Subcutaneous adipose tissue (tissue), 4 donors: ENCODE results near the gene ALAS1. TPM values are rescaled to one million over a fixed set of nuclear protein-coding genes. Genes with fewer than 3 reads are reported as not detected.

Experiments
- total RNA-seq, 4 donors: library from RNA; depleted of rRNA; stranded (reverse); fragments of >200 nt; gene quantifications; one replicate each; pipeline ENCODE4 v1.1.0, GENCODE V29; 2016
- TF ChIP-seq, protein P1 (sequence below): fragments of 450-650 bp; IDR thresholded peaks from one replicate; pipeline ENCODE4 v1.5.1; 2016; ENCODE audit warnings: low read depth, mild to moderate bottlenecking, control low read depth, antibody characterized with exemption, moderate library complexity

ALAS1 gene
- total RNA-seq, 4 donors from 2014 or later = 25.8 to 44.3 (median 39.0) TPM

DNA sequence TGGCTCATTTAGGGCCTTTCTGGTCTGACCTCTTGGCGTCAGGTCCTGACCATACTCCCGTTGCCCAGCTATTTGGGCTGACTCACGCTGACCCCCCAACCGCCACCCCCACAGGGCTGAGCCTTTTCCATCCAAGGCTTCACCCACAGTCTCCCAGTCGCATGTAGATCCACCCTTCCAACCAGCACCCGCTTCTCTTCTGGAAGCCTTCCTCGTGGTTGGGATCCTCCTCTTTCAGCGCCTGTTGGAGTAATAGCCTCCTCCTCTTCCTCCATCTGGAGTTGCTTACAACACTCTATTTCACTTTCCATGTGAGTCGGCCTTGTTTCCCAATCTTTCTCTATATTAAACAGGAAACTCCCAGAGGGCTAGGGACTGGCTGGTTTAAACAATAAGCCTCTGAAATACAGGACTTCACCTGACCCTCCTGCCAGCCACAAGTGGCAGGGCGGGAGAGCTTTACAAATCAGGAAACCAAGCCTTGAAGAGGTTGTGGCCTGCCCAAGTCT, 2.1 kb upstream of the ALAS1 start:
- TF ChIP-seq, protein P1, sequence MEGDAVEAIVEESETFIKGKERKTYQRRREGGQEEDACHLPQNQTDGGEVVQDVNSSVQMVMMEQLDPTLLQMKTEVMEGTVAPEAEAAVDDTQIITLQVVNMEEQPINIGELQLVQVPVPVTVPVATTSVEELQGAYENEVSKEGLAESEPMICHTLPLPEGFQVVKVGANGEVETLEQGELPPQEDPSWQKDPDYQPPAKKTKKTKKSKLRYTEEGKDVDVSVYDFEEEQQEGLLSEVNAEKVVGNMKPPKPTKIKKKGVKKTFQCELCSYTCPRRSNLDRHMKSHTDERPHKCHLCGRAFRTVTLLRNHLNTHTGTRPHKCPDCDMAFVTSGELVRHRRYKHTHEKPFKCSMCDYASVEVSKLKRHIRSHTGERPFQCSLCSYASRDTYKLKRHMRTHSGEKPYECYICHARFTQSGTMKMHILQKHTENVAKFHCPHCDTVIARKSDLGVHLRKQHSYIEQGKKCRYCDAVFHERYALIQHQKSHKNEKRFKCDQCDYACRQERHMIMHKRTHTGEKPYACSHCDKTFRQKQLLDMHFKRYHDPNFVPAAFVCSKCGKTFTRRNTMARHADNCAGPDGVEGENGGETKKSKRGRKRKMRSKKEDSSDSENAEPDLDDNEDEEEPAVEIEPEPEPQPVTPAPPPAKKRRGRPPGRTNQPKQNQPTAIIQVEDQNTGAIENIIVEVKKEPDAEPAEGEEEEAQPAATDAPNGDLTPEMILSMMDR = no peak

GRCh38 chr3:52196977-52197376, 983 bp upstream of the ALAS1 start:
- TF ChIP-seq, protein P1 = no peak

DNA sequence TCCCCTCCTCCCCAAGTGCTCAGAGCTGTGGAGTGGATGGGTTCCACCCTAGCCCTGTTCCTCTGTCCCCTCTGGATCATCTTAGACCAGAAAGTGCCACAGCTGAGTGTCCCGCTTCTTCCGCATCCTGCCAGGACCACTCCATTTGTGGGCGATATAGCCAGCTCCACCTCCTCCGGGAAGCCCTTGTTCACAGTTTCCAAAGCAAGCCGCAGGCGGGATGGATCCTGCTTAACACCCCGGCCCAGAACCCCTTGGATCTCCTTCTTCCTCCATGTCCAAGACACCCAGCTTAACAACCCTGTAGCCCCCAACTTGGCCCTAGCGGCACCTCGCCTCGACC, 490 bp upstream of the ALAS1 start:
- TF ChIP-seq, protein P1 = no peak

GRCh38 chr3:52198643-52199608, 966 bp downstream of the ALAS1 start:
- TF ChIP-seq, protein P1 = no peak

GRCh38 chr3:52200981-52201679, 3.2 kb downstream of the ALAS1 start:
- TF ChIP-seq, protein P1 = no peak

GRCh38 chr3:52202384-52203077, 4.6 kb downstream of the ALAS1 start:
- TF ChIP-seq, protein P1 = no peak
